PC-3 (cell line): ENCODE results near the gene IDH3G.

ENCODE experiments used
- EZH2 ChIP-seq: fragments of 300-600 bp; sonication (generic); IDR thresholded peaks from one replicate; pipeline ENCODE4 v1.6.1; 2017; ENCODE audit warnings: antibody characterized with exemption, mild to moderate bottlenecking, low read length; ENCODE audit not compliant: unreplicated experiment
- EZH2phosphoT487 ChIP-seq: fragments of 300-600 bp; sonication (generic); IDR thresholded peaks from 2 replicates; pipeline ENCODE4 v1.6.1; 2018; ENCODE audit warnings: mild to moderate bottlenecking, antibody characterized with exemption, low read length, borderline replicate concordance
- TF ChIP-seq, protein P1 (sequence below): fragments of 300-600 bp; sonication (generic); conservative IDR thresholded peaks from 2 replicates; pipeline ENCODE4 v1.5.1; 2017; ENCODE audit warnings: antibody characterized with exemption, low read depth, mild to moderate bottlenecking, low read length

DNA sequence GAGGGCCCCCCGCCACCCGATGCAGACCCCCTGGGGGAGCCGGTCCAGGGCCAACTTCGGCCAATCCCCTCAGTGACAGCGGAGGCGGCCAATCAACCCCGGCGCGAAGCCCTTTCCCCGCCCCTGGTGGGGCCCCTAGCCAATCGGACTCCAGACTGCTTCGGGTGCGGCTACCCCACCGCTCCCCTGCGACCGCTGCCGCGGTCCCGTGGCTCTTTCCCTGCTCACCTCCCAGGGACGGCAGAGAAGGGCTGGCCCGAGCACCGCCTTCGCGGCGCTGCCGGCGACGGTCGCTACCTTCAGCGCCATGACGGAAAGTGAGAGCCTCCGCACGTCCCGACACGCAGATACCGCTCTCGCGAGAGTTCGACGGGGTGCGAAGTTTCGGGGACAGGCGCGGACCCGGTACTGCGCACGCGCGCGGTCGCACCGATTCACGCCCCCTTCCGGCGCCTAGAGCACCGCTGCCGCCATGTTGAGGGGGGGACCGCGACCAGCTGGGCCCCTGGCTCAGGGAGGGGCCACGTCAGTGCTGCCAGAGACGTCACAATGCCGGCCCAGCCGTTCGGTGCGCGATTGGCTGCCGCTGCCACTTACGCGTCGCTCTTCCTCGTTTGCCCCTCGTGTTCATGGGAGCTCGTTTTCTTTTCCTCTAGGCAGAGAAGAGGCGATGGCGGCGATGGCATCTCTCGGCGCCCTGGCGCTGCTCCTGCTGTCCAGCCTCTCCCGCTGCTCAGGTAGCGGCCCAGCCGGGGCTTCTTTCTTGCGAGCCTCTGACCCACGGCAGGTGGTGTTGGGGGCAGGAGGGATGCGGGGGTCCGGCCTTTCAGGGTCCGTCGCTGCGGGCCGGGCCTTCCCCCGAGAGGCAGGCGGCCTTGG lies at the start of gene IDH3G, which contains the start of gene SSR4:
- TF ChIP-seq, protein P1, sequence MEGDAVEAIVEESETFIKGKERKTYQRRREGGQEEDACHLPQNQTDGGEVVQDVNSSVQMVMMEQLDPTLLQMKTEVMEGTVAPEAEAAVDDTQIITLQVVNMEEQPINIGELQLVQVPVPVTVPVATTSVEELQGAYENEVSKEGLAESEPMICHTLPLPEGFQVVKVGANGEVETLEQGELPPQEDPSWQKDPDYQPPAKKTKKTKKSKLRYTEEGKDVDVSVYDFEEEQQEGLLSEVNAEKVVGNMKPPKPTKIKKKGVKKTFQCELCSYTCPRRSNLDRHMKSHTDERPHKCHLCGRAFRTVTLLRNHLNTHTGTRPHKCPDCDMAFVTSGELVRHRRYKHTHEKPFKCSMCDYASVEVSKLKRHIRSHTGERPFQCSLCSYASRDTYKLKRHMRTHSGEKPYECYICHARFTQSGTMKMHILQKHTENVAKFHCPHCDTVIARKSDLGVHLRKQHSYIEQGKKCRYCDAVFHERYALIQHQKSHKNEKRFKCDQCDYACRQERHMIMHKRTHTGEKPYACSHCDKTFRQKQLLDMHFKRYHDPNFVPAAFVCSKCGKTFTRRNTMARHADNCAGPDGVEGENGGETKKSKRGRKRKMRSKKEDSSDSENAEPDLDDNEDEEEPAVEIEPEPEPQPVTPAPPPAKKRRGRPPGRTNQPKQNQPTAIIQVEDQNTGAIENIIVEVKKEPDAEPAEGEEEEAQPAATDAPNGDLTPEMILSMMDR = no peak
- TF ChIP-seq EZH2 = no peak
- no peak for TF ChIP-seq EZH2phosphoT487
